Caco-2 (cell line): ENCODE results near the gene C16orf54. TPM values are rescaled to one million over a fixed set of nuclear protein-coding genes. Genes with fewer than 3 reads are reported as not detected.

Experiments
- BruUV-seq: library from RNA; stranded (reverse); fragments of 400-500 nt; replicated peaks from 2 replicates; lab custom pipeline; 2021; lab: Mats Ljungman, UMichigan
- CTCF ChIA-PET: fragments of 300-600 bp; sonication (Branson Sonifier 250); formaldehyde crosslinking; loops from one replicate; lab custom pipeline; 2022; ENCODE audit warnings: antibody characterized with exemption; lab: Charles Lee
- POLR2A ChIA-PET: fragments of 300-600 bp; sonication (Branson Sonifier 250); formaldehyde crosslinking; loops from one replicate; lab custom pipeline; 2022; ENCODE audit warnings: antibody characterized with exemption; lab: Charles Lee
- DNase-seq, 2 experiments: peaks; one replicate each; pipeline versions ENCODE4 v3.0.0 to v3.0.0-alpha.2; 2020 to 2022
- H3K27me3 ChIP-seq: replicated peaks from 2 replicates; pipeline ENCODE4 v1.6.0; 2011; ENCODE audit warnings: low read length; ENCODE audit not compliant: control insufficient read depth, insufficient read depth
- H3K36me3 ChIP-seq: 2 replicates; pipeline ENCODE4 v1.5.1; 2011; ENCODE audit warnings: low read length; ENCODE audit not compliant: control insufficient read depth, insufficient read depth
- H3K4me1 ChIP-seq: fragments of 250-450 bp; sonication (Bioruptor Pico); 2 replicates; pipeline ENCODE4 v1.5.1; 2020; ENCODE audit warnings: mild to moderate bottlenecking
- H3K4me3 ChIP-seq: 2 replicates; pipeline ENCODE4 v1.5.1; 2011; ENCODE audit warnings: low read depth, mild to moderate bottlenecking, control low read depth, low read length
- H3K9me3 ChIP-seq: fragments of 250-450 bp; sonication (Bioruptor Pico); 2 replicates; pipeline ENCODE4 v1.5.1; 2020; ENCODE audit warnings: mild to moderate bottlenecking, moderate library complexity
- H3K27ac Mint-ChIP-seq: one replicate; pipeline ENCODE4 v1.8.0; 2022; ENCODE audit warnings: mixed read lengths; ENCODE audit not compliant: unreplicated experiment
- H3K27me3 Mint-ChIP-seq: one replicate; pipeline ENCODE4 v1.8.0; 2022; ENCODE audit warnings: mixed read lengths; ENCODE audit not compliant: insufficient read depth, unreplicated experiment
- H3K36me3 Mint-ChIP-seq: one replicate; pipeline ENCODE4 v1.8.0; 2022; ENCODE audit warnings: mild to moderate bottlenecking, mixed read lengths; ENCODE audit not compliant: insufficient read depth, unreplicated experiment
- H3K4me1 Mint-ChIP-seq: one replicate; pipeline ENCODE4 v1.8.0; 2022; ENCODE audit warnings: low read depth, mixed read lengths; ENCODE audit not compliant: unreplicated experiment
- H3K4me3 Mint-ChIP-seq: one replicate; pipeline ENCODE4 v1.8.0; 2022; ENCODE audit warnings: mild to moderate bottlenecking, moderate library complexity, mixed read lengths; ENCODE audit not compliant: unreplicated experiment
- H3K9me3 Mint-ChIP-seq: one replicate; pipeline ENCODE4 v1.8.0; 2022; ENCODE audit warnings: mixed read lengths; ENCODE audit not compliant: unreplicated experiment
- CTCF ChIP-seq, 2 experiments: fragments of 200-600 bp in 1 of 2; IDR thresholded peaks; 1 replicate in 1 of 2; 2 replicates in 1 of 2; pipeline versions ENCODE4 v1.5.1 to v1.8.0; 2011 to 2022; ENCODE audit warnings: antibody characterized with exemption in 1 of 2, control low read depth in 1 of 2, inconsistent platforms in 1 of 2, low read depth in 1 of 2, low read length in 1 of 2, mild to moderate bottlenecking in 1 of 2, moderate library complexity in 1 of 2; ENCODE audit not compliant: insufficient read depth in 1 of 2, severe bottlenecking in 1 of 2, unreplicated experiment in 1 of 2
- intact Hi-C: fragments of 100-400 bp; cut with micrococcal nuclease; formaldehyde crosslinking; loops from one replicate; pipeline ENCODE4 v1.10.0; 2022; ENCODE audit not compliant: unreplicated experiment
- total RNA-seq: library from RNA; stranded (reverse); gene quantifications from 2 replicates; pipeline ENCODE4 v1.2.3, GENCODE V29; 2022

C16orf54 gene
- total RNA-seq, 1 experiment from 2014 or later = not detected

- Histone ChIP-seq H3K4me3 (no peak overlapping the region), H3K9me3 (no peaks in the 10 kb centered on the region), H3K27me3 (no peaks in the 10 kb centered on the region), H3K36me3 (no peaks in the 10 kb centered on the region), H3K4me1 (0 out of 2 replicates have a peak, but pooled peaks cover 2% of the 10 kb centered on the region)
- TF ChIP-seq CTCF (IDR thresholded peaks at IDR 0.05; ENCODE audit: insufficient read depth in 1 of 2, low read depth in 1 of 2, low read length in 1 of 2, severe bottlenecking in 1 of 2, unreplicated experiment in 1 of 2) = no peak
- POLR2A ChIA-PET = no interaction called here
- BruUV-seq = no TSS peak
- Mint-ChIP-seq H3K9me3 (no peaks in the 10 kb centered on the region), H3K27me3 (no peaks in the 10 kb centered on the region), H3K36me3 (peaks cover 31% of the 10 kb centered on the region), H3K4me1 (no peaks in the 10 kb centered on the region), H3K27ac (no peak overlapping the region), H3K4me3 (no peak overlapping the region)
- CTCF ChIA-PET = interaction anchor here (0.7 kb wide), 1 partner anchor 12 kb away, joined by 7 read pairs; no protein-coding TSS in a partner anchor
- no peak for DNase-seq
- intact Hi-C loops = loop anchor here (5.0 kb wide), 1 partner anchor 105 kb away; the partner anchor contains the start of gene MAZ
These were observed 43.5 kb downstream of the C16orf54 start for GRCh38 chr16:29702269-29702668.

- no TSS peak for BruUV-seq
These were observed 44.6 kb downstream of the C16orf54 start for GRCh38 chr16:29701214-29701555.

More at GRCh38 chr16:29701214-29701555, 44.6 kb downstream of the C16orf54 start:
- H3K4me3 Mint-ChIP-seq = no peak overlapping the region
- H3K4me1 Mint-ChIP-seq = no peaks in the 10 kb centered on the region
- Histone ChIP-seq H3K4me1 (0 out of 2 replicates have a peak, but pooled peaks cover 2% of the 10 kb centered on the region), H3K27me3 (no peaks in the 10 kb centered on the region), H3K9me3 (no peaks in the 10 kb centered on the region), H3K36me3 (no peaks in the 10 kb centered on the region), H3K4me3 (no peak overlapping the region)
- no peak for DNase-seq
- POLR2A ChIA-PET = no interaction called here
- H3K27ac Mint-ChIP-seq = no peak overlapping the region
- CTCF ChIA-PET = interaction anchor here (0.6 to 1.6 kb wide), 4 partner anchors 28 to 149 kb away, joined by 3 to 15 read pairs (median 11); partner anchors contain the start of gene KIF22
- no peaks in the 10 kb centered on the region for H3K27me3 Mint-ChIP-seq
- TF ChIP-seq CTCF (IDR thresholded peaks at IDR 0.05; ENCODE audit: insufficient read depth in 1 of 2, low read depth in 1 of 2, low read length in 1 of 2, severe bottlenecking in 1 of 2, unreplicated experiment in 1 of 2) = no peak
- no peaks in the 10 kb centered on the region for H3K9me3 Mint-ChIP-seq
- H3K36me3 Mint-ChIP-seq = peaks cover 42% of the 10 kb centered on the region
- intact Hi-C loops = loop anchor here (2.0 to 5.0 kb wide), 2 partner anchors 106 to 320 kb away; partner anchors contain the start of gene MAZ
